HEK293T (cell line): ENCODE measurements around the gene OR2W1.

Source experiments
- BHLHE40 ChIP-seq: fragments of 450-650 bp; IDR thresholded peaks from 2 replicates; pipeline ENCODE4 v1.6.1; 2016; ENCODE audit warnings: mild to moderate bottlenecking, moderate library complexity, borderline replicate concordance
- FOXA1 ChIP-seq: fragments of 450-650 bp; IDR thresholded peaks from 2 replicates; pipeline ENCODE4 v1.6.1; 2016; ENCODE audit warnings: mild to moderate bottlenecking
- SP1 ChIP-seq: fragments of 450-650 bp; IDR thresholded peaks from 2 replicates; pipeline ENCODE4 v1.6.1; 2017
- SUZ12 ChIP-seq: fragments of 450-650 bp; IDR thresholded peaks from 2 replicates; pipeline ENCODE4 v1.6.1; 2016; ENCODE audit warnings: mild to moderate bottlenecking
- ZNF384 ChIP-seq: fragments of 450-650 bp; IDR thresholded peaks from 2 replicates; pipeline ENCODE4 v1.6.1; 2016
- TF ChIP-seq, protein P1 (sequence below): fragments of 450-650 bp; IDR thresholded peaks from 2 replicates; pipeline ENCODE4 v1.6.1; 2016

DNA sequence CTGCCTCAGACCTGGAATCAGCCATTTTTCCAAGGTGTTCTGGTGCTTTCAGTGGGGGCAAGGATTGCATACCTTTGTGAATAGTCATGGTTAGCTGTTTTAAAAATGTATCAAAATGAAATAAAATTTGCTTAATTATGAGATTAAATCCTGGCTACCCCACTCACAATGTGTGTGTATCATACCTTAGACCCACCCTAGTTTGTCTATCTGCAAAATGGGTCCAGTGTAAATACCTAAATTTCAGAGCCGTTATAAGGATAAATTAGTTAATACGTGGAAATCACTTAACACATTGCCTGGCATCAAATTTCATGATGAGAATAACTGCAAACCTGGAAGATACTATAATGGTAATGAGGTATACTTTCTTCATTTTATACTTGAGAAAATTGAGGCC lies 36.9 kb downstream of the OR2W1 start:
- no peak for TF ChIP-seq SP1
- TF ChIP-seq SUZ12 = no peak
- TF ChIP-seq, protein P1, sequence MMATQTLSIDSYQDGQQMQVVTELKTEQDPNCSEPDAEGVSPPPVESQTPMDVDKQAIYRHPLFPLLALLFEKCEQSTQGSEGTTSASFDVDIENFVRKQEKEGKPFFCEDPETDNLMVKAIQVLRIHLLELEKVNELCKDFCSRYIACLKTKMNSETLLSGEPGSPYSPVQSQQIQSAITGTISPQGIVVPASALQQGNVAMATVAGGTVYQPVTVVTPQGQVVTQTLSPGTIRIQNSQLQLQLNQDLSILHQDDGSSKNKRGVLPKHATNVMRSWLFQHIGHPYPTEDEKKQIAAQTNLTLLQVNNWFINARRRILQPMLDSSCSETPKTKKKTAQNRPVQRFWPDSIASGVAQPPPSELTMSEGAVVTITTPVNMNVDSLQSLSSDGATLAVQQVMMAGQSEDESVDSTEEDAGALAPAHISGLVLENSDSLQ = no peak
- no peak for TF ChIP-seq BHLHE40
- TF ChIP-seq ZNF384 = no peak
- no peak for TF ChIP-seq FOXA1
